WI38 (cell line): ENCODE data around the gene EIF4E3.

Source experiments
- H3K4me3 ChIP-seq: 2 replicates; pipeline ENCODE4 v1.5.1; 2011; ENCODE audit warnings: low read depth, mild to moderate bottlenecking, control low read depth, low read length
- TF ChIP-seq, protein P1 (sequence below): IDR thresholded peaks from 2 replicates; pipeline ENCODE4 v1.5.1; 2012; ENCODE audit warnings: low read depth, mild to moderate bottlenecking, control low read depth, low read length

EIF4E3 gene

DNA sequence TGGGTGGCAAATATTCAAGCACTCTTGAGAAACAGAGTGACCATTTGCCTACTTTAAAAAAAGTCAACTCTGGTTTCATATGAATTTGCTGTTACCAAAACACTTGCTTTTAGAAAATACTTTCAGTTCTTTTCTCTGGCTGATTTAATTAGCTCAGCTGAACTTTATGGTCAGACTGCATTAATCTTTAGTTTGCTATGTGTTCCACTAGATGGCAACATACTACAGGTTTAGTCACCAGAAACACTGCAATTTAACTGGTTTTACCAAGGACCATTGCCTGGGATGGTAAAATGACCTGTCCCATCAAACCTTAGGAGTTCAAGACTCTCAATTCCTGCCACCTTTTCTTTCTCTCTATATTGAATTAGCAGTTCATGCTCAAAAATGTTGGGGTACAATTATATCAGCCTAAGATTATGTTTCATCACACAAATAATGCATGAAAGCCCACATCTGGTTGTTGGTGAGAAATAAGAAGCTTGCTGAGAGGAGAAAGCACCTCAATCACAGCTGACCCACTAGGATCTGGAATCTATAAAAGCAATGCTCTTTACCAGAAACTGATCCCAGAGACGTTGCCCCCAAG is 14.2 kb downstream of the EIF4E3 start:
- TF ChIP-seq, protein P1, sequence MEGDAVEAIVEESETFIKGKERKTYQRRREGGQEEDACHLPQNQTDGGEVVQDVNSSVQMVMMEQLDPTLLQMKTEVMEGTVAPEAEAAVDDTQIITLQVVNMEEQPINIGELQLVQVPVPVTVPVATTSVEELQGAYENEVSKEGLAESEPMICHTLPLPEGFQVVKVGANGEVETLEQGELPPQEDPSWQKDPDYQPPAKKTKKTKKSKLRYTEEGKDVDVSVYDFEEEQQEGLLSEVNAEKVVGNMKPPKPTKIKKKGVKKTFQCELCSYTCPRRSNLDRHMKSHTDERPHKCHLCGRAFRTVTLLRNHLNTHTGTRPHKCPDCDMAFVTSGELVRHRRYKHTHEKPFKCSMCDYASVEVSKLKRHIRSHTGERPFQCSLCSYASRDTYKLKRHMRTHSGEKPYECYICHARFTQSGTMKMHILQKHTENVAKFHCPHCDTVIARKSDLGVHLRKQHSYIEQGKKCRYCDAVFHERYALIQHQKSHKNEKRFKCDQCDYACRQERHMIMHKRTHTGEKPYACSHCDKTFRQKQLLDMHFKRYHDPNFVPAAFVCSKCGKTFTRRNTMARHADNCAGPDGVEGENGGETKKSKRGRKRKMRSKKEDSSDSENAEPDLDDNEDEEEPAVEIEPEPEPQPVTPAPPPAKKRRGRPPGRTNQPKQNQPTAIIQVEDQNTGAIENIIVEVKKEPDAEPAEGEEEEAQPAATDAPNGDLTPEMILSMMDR = 0 out of 2 replicates have a peak, but pooled peaks have one; percentile 20

DNA sequence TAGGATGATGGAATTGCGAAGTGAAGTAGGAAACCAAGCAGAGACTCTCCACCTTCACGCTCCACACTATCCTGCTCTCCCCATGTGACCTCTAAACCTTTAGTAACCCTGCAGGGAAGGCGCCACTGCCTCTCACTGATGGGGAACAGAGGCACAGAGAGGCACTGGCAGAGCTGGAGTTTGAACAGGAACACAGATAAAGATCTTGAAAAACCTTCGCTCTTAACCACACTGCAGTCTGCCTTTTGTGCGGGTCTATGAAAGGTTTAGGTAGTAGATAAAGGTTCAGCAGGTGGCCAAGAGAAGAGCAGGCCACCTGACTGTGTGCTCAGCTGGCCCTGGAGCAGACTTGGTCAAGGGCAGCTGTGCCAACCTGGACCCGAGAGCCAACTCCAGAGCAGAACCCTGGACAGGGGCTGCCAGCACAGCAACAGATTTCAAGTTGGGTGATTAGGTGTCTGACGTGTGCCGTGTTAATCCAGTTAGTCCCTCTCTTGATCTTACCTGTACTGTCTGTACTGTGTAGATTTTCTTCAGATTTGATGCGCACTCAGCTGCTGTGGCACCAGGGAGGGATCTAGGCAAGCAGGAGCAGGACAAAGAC is 15.2 kb downstream of the EIF4E3 start:
- TF ChIP-seq, protein P1 = no peak
- H3K4me3 ChIP-seq = no peak overlapping the region

More for the DNA sequence above, 14.2 kb downstream of the EIF4E3 start:
- no peak overlapping the region for H3K4me3 ChIP-seq

DNA sequence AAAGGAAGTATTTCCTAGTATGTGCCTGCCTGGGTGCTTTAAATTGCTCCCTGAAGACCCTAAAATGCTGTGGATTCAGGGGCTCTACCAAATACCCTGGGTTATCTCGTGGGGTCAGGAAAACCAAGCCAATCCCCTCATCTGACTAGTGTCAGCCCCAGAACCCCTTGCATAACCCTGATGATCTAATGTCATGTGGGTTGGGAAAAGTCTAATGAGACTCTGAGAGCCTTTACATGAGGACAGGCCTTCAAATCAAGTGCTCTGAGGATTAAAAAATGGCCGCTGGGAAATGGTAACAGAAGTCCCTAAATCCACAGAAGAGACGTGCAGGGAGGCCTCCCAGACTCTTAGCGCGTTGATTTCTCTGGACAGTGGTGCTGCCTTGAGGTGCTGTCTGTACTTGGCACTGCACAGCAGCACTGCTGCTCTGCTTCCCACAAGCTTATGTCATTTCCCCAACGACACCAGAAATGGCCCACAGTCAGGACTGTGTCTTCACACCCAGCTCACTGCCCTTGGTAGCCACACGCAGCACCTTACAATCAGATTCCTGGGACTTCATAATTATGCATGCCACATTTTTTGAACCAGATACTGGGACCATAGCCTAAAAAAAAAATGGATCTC is 16.6 kb downstream of the EIF4E3 start:
- no peak overlapping the region for H3K4me3 ChIP-seq

DNA sequence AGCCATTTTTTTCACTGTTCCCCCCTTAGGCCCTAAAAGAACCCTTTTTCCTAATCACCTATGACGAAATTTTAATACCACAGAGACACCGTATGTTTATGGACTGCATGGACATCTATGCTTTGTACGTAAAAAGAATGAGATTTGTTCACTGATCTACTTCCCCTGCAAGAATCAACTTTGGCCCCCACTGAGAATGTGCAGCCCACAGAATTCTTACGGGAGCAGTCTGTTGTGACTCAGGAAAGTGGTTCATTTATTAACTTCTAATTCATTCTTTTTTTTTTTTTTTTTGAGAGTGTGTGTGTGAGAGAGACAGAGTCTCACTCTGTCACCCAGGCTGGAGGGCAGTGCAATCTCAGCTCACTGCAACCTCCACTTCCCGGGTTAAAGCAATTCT is 17.6 kb downstream of the EIF4E3 start:
- TF ChIP-seq, protein P1 = no peak
- no peak overlapping the region for H3K4me3 ChIP-seq

More for the DNA sequence above, 16.6 kb downstream of the EIF4E3 start:
- TF ChIP-seq, protein P1 = no peak

DNA sequence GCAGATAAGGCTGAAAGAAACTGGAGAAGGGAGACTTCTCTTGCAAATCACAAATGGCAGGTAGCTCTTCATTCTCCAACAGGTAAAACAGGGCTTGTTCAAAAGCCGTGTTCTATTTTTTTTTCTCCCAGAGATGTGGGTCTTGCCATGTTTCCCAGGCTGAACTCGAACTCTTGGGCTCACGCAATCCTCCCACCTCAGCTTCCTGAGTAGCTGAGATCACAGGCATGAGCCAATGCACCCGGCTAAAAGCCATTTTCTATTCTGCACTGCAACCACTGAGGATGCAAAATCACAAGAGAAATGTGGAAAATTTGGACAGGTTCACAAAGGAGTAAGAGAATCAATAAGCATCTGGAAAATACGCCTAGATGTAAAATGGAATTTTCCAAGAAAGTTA is 19.5 kb downstream of the EIF4E3 start:
- TF ChIP-seq, protein P1 = no peak
- H3K4me3 ChIP-seq = no peak overlapping the region

DNA sequence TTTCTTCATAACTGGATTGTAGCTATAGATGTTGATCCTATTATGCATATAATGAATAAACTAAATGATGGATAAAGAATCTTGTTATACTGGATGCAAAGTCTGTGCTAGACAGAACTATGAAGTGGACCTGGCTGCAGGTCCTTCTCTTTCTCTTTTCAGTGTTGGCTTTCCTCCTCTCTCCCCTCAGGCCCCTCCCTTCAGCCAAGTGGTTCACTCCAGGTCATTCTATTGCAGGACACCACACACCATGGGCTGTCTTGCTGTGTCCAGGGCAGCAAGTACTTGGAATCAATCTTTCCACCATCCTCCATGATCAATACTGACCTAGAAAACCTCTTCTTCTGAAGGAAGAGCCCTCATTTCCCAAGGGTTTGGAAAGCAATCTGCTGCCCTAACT is 20.3 kb downstream of the EIF4E3 start:
- TF ChIP-seq, protein P1 = no peak
- no peak overlapping the region for H3K4me3 ChIP-seq

DNA sequence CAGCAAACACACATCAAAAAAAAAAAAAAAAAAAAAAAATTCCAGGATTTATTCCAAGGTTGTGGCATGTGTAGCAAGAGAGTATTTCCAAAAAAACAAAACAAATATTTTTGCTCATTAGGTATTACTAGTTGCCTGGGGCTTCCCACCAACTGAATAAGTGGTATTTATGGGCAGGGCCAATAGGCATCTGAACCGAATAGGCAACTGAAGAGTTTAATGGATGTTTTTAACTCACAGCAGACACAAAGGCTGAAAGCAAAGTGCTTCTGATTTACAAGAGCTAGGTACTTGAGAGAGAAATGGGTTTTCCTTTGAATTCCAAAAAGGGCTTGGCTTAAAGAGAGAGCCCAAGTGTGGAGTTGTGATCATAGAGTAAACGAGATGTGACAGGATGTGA is 21.4 kb downstream of the EIF4E3 start:
- H3K4me3 ChIP-seq = no peak overlapping the region
- TF ChIP-seq, protein P1 = no peak
